ENCODE data around the gene PIANP.

PIANP gene

GRCh38 chr12:6644257-6644596 is 56.4 kb downstream of the PIANP start:
- TF ChIP-seq CTCF (IDR thresholded peaks at IDR 0.05; ENCODE audit: low read depth, low read length, missing control alignments), result no peak
- no peak overlapping the region for H3K4me3 ChIP-seq (replicated peaks; ENCODE audit: low read depth, low read length)
- no peak for DNase-seq (ENCODE audit: extremely low read depth, low read depth)

All from HFF-Myc (cell line).